ENCODE results near the gene SMYD2.

GRCh38 chr1:214342525-214342924 lies 61.6 kb downstream of the SMYD2 start:
- TF ChIP-seq HDAC6 (IDR thresholded peaks at IDR 0.05; ENCODE audit: low read depth, low read length) (no peak), YY1 (IDR thresholded peaks at IDR 0.05; ENCODE audit: low read depth, low read length) (no peak), POLR2AphosphoS5 (IDR thresholded peaks at IDR 0.05; ENCODE audit: low read depth, low read length) (no peak), CTCF (IDR thresholded peaks at IDR 0.05; ENCODE audit: control extremely low read depth in 1 of 3, insufficient read depth in 1 of 3, low read depth in 1 of 3, low read length in 3 of 3) (no peak), JUND (IDR thresholded peaks at IDR 0.05; ENCODE audit: low read length) (no peak), MAFK (IDR thresholded peaks at IDR 0.05; ENCODE audit: low read depth, low read length) (no peak)

Measured in H1 (cell line).